GM12874 (cell line): ENCODE results near the gene CHRNA9.

Experiments used
- CTCF ChIP-seq: IDR thresholded peaks from 2 replicates; pipeline ENCODE4 v1.5.1; 2011; ENCODE audit warnings: low read depth, mild to moderate bottlenecking, control low read depth, low read length, moderate library complexity; ENCODE audit not compliant: insufficient read depth

The CHRNA9 gene

GRCh38 chr4:40349561-40350198 lies 14.5 kb downstream of the CHRNA9 start:
- no peak for TF ChIP-seq CTCF

GRCh38 chr4:40350627-40351227 lies 15.6 kb downstream of the CHRNA9 start:
- no peak for TF ChIP-seq CTCF

- no peak for TF ChIP-seq CTCF
Measured at GRCh38 chr4:40354158-40354557, 19.0 kb downstream of the CHRNA9 start.

- TF ChIP-seq CTCF = no peak
Measured at GRCh38 chr4:40355131-40355530, 20.0 kb downstream of the CHRNA9 start.

- no peak for TF ChIP-seq CTCF
Measured at GRCh38 chr4:40357738-40358137, 22.6 kb downstream of the CHRNA9 start.

- TF ChIP-seq CTCF = no peak
Measured at GRCh38 chr4:40361338-40361737, 26.2 kb downstream of the CHRNA9 start.

- no peak for TF ChIP-seq CTCF
Measured at GRCh38 chr4:40363382-40363920, 28.3 kb downstream of the CHRNA9 start.
